HepG2 (cell line): ENCODE results near the gene PADI6. TPM values are rescaled to one million over a fixed set of nuclear protein-coding genes. Genes with fewer than 3 reads are reported as not detected.

Experiments
- AKAP8 ChIP-seq: sonication (generic); formaldehyde crosslinking; IDR thresholded peaks from 2 replicates; pipeline ENCODE4 v1.5.1; 2020; ENCODE audit warnings: mild to moderate bottlenecking, missing genetic modification reagents
- ARID2 ChIP-seq: sonication (generic); formaldehyde crosslinking; IDR thresholded peaks from 2 replicates; pipeline ENCODE4 v1.8.1; 2022; ENCODE audit warnings: mild to moderate bottlenecking, missing genetic modification reagents, borderline replicate concordance
- ASH2L ChIP-seq: fragments of 300-600, 200-600 bp; sonication (generic); IDR thresholded peaks from 2 replicates; pipeline ENCODE4 v1.7.0; 2017; ENCODE audit warnings: low read depth, mild to moderate bottlenecking, moderate library complexity, mixed read lengths, low read length; ENCODE audit not compliant: insufficient read length
- BRD4 ChIP-seq: sonication (generic); formaldehyde crosslinking; IDR thresholded peaks from 2 replicates; pipeline ENCODE4 v1.4.0; 2020; ENCODE audit warnings: missing genetic modification reagents
- ERF ChIP-seq: IDR thresholded peaks from 2 replicates; pipeline ENCODE4 v1.6.1; 2018; ENCODE audit warnings: missing biosample characterization, missing genetic modification reagents
- FOXK1 ChIP-seq: sonication (generic); formaldehyde crosslinking; IDR thresholded peaks from 2 replicates; pipeline ENCODE4 v1.4.0; 2020; ENCODE audit warnings: low read depth, missing genetic modification reagents, borderline replicate concordance
- GATAD2A ChIP-seq: IDR thresholded peaks from 2 replicates; pipeline ENCODE4 v1.6.1; 2016
- HNRNPLL ChIP-seq: fragments of 200-400 bp; formaldehyde crosslinking; IDR thresholded peaks from 2 replicates; pipeline ENCODE4 v1.6.1; 2017; ENCODE audit warnings: mild to moderate bottlenecking, low read depth, low read length; ENCODE audit not compliant: poor library complexity, severe bottlenecking
- KAT2B ChIP-seq: fragments of 150-350 bp; IDR thresholded peaks from 2 replicates; pipeline ENCODE4 v1.6.1; 2014; ENCODE audit warnings: low read depth, low read length, borderline replicate concordance
- NFE2 ChIP-seq: sonication (generic); formaldehyde crosslinking; IDR thresholded peaks from 2 replicates; pipeline ENCODE4 v1.4.0; 2020; ENCODE audit warnings: missing genetic modification reagents
- POLR2A ChIP-seq, 2 experiments: IDR thresholded peaks; 2 replicates each; pipeline ENCODE4 v1.6.1; 2011; ENCODE audit warnings: low read depth in 2 of 2, low read length in 2 of 2, mild to moderate bottlenecking in 1 of 2, moderate library complexity in 1 of 2; ENCODE audit not compliant: insufficient read depth in 1 of 2
- PRPF4 ChIP-seq: fragments of 200-400 bp; formaldehyde crosslinking; IDR thresholded peaks from 2 replicates; pipeline ENCODE4 v1.6.1; 2016; ENCODE audit warnings: low read length, low read depth; ENCODE audit not compliant: poor library complexity, severe bottlenecking
- RBM22 ChIP-seq: fragments of 200-400 bp; formaldehyde crosslinking; optimal IDR thresholded peaks from 2 replicates; pipeline ENCODE3; 2017; ENCODE audit warnings: mild to moderate bottlenecking, low read length, moderate library complexity
- RNF2 ChIP-seq: fragments of 450-650 bp; conservative IDR thresholded peaks from 2 replicates; pipeline ENCODE4 v1.6.1; 2016; ENCODE audit warnings: low read depth
- SMARCE1 ChIP-seq: fragments of 450-650 bp; IDR thresholded peaks from 2 replicates; pipeline ENCODE4 v1.6.1; 2017; ENCODE audit warnings: borderline replicate concordance
- ZBTB1 ChIP-seq: sonication (generic); formaldehyde crosslinking; IDR thresholded peaks from 2 replicates; pipeline ENCODE4 v1.4.0; 2020; ENCODE audit warnings: missing genetic modification reagents, borderline replicate concordance
- ZFP37 ChIP-seq: sonication (generic); formaldehyde crosslinking; IDR thresholded peaks from 2 replicates; pipeline ENCODE4 v1.4.0; 2020; ENCODE audit warnings: missing genetic modification reagents, borderline replicate concordance
- ZKSCAN1 ChIP-seq: fragments of 150-350 bp; IDR thresholded peaks from 2 replicates; pipeline ENCODE4 v1.6.1; 2014; ENCODE audit warnings: low read length
- ZNF253 ChIP-seq: sonication (generic); formaldehyde crosslinking; IDR thresholded peaks from 2 replicates; pipeline ENCODE4 v1.8.0; 2022; ENCODE audit warnings: mild to moderate bottlenecking, missing genetic modification reagents, borderline replicate concordance
- ZNF644 ChIP-seq: IDR thresholded peaks from 2 replicates; pipeline ENCODE4 v1.6.1; 2016; ENCODE audit warnings: low read depth
- ZNF761 ChIP-seq: sonication (generic); formaldehyde crosslinking; conservative IDR thresholded peaks from 2 replicates; pipeline ENCODE4 v1.4.0; 2020; ENCODE audit warnings: mild to moderate bottlenecking, missing genetic modification reagents
- ZNF788 ChIP-seq: sonication (generic); formaldehyde crosslinking; IDR thresholded peaks from 2 replicates; pipeline ENCODE4 v1.5.0; 2020; ENCODE audit warnings: mild to moderate bottlenecking, missing genetic modification reagents, borderline replicate concordance
- polyA plus RNA-seq, 8 experiments: library from polyadenylated mRNA; depleted of rRNA in 3 of 8; stranded (reverse) in 7 of 8; unstranded in 1 of 8; fragments of >200 nt; fragmentation: Illumina TruSeq in 4 of 8; extraction: Trizol in 4 of 8; gene quantifications; 2 replicates each; pipeline versions ENCODE4 v1.2.1 to v1.2.3, GENCODE V29; 2011 to 2016; ENCODE audit warnings: low read depth in 4 of 8, missing spikeins in 1 of 8, mixed read lengths in 1 of 8; ENCODE audit not compliant: insufficient read depth in 1 of 8
- total RNA-seq, 5 experiments: library from RNA; depleted of rRNA; stranded (reverse); fragments of >200 nt; fragmentation: Illumina TruSeq; extraction: Trizol; gene quantifications; 2 replicates each; pipeline ENCODE4 v1.2.3, GENCODE V29; 2016; ENCODE audit warnings: low read depth in 1 of 5
- TF ChIP-seq, protein P1 (sequence below): sonication (generic); formaldehyde crosslinking; IDR thresholded peaks from 2 replicates; pipeline ENCODE4 v1.4.0; 2020; ENCODE audit warnings: missing genetic modification reagents, borderline replicate concordance
- TF ChIP-seq, protein P2 (sequence below): sonication (generic); formaldehyde crosslinking; IDR thresholded peaks from 2 replicates; pipeline ENCODE4 v1.5.0; 2020; ENCODE audit warnings: mild to moderate bottlenecking, missing genetic modification reagents, moderate library complexity

PADI6 gene
- total and polyA plus RNA-seq, 2 of the 13 experiments (the other 11 are each of a cell fraction or from before 2014, with no cell fraction given), result not detected

DNA sequence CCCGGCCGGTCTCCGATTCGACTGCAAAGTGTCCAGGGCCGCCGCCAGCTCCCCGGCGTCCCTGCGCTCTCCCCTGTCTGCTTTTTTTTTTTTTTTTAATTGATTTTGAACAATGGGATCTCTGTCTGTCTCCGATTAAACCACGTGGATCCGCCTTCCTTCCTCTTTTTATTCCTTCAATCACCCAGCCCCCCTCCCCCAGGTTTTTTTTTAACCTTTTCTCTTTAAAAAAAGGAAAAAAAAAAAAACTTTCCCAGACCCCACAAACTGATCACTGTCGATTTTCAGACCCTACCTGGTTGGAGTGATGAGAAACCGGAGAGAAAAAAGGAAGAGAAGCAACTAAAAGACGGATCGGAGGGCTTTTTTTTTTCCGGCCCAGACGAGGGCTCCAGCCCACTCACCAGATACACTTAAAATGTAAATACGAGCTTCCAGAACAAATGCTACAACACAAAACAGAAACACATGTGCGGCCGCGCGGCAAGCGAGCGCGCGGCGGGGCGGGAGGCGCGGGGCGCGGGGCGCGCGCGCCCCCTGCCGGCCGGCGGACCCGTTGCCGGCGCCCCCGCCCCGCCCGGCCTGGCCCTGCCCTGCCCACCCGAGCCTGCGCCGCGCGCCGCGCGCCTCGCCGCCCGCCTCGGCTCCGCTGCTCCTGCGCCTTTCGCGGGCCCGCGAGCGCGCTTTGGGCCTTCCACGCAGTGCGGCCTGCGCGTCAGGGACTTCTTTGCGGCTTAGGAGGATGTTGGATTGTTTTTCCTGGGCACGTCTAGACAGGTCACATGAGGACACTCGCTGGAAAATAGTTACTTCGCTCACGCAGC is 67.5 kb downstream of the PADI6 start, which contains the start of gene RCC2 (continued):
- TF ChIP-seq, protein P1, sequence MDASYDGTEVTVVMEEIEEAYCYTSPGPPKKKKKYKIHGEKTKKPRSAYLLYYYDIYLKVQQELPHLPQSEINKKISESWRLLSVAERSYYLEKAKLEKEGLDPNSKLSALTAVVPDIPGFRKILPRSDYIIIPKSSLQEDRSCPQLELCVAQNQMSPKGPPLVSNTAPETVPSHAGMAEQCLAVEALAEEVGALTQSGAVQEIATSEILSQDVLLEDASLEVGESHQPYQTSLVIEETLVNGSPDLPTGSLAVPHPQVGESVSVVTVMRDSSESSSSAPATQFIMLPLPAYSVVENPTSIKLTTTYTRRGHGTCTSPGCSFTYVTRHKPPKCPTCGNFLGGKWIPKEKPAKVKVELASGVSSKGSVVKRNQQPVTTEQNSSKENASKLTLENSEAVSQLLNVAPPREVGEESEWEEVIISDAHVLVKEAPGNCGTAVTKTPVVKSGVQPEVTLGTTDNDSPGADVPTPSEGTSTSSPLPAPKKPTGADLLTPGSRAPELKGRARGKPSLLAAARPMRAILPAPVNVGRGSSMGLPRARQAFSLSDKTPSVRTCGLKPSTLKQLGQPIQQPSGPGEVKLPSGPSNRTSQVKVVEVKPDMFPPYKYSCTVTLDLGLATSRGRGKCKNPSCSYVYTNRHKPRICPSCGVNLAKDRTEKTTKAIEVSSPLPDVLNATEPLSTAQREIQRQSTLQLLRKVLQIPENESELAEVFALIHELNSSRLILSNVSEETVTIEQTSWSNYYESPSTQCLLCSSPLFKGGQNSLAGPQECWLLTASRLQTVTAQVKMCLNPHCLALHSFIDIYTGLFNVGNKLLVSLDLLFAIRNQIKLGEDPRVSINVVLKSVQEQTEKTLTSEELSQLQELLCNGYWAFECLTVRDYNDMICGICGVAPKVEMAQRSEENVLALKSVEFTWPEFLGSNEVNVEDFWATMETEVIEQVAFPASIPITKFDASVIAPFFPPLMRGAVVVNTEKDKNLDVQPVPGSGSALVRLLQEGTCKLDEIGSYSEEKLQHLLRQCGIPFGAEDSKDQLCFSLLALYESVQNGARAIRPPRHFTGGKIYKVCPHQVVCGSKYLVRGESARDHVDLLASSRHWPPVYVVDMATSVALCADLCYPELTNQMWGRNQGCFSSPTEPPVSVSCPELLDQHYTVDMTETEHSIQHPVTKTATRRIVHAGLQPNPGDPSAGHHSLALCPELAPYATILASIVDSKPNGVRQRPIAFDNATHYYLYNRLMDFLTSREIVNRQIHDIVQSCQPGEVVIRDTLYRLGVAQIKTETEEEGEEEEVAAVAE, result 0 out of 2 replicates have a peak, but pooled peaks have one; percentile 8
- TF ChIP-seq ARID2 (CRISPR knock-in tag) (no peak), AKAP8 (CRISPR knock-in tag) (no peak), PRPF4 (no peak), ZNF253 (CRISPR knock-in tag) (no peak), ASH2L (peak; percentile 55), KAT2B (no peak), SMARCE1 (no peak), POLR2A (IDR thresholded peaks at IDR 0.05; ENCODE audit: insufficient read depth in 1 of 2, low read depth in 2 of 2, low read length in 2 of 2) (peak in 1 of 2 experiments; percentile 43; a peak in 1 of 4 replicates), GATAD2A (CRISPR knock-in tag) (no peak), ZNF644 (CRISPR knock-in tag) (no peak), ERF (CRISPR knock-in tag) (no peak), NFE2 (CRISPR knock-in tag) (no peak), HNRNPLL (peak; percentile 88), ZNF788 (CRISPR knock-in tag) (no peak), ZBTB1 (CRISPR knock-in tag) (no peak), BRD4 (CRISPR knock-in tag) (no peak), FOXK1 (CRISPR knock-in tag) (peak; percentile 60; the same call in 1 of the 2 replicates), ZFP37 (CRISPR knock-in tag) (no peak), RNF2 (0 out of 2 replicates have a peak, but pooled peaks have one; percentile 25), RBM22 (no peak), ZKSCAN1 (no peak), ZNF761 (no peak)
- TF ChIP-seq, protein P2, sequence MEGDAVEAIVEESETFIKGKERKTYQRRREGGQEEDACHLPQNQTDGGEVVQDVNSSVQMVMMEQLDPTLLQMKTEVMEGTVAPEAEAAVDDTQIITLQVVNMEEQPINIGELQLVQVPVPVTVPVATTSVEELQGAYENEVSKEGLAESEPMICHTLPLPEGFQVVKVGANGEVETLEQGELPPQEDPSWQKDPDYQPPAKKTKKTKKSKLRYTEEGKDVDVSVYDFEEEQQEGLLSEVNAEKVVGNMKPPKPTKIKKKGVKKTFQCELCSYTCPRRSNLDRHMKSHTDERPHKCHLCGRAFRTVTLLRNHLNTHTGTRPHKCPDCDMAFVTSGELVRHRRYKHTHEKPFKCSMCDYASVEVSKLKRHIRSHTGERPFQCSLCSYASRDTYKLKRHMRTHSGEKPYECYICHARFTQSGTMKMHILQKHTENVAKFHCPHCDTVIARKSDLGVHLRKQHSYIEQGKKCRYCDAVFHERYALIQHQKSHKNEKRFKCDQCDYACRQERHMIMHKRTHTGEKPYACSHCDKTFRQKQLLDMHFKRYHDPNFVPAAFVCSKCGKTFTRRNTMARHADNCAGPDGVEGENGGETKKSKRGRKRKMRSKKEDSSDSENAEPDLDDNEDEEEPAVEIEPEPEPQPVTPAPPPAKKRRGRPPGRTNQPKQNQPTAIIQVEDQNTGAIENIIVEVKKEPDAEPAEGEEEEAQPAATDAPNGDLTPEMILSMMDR (CRISPR knock-in tag), result peak; percentile 15; the same call in 1 of the 2 replicates
